ENCODE results near the gene THRAP3.
"Not testable (repeated sequence)": the region's sequence is repeated elsewhere in the genome, so short reads cannot be mapped to it uniquely, and the experiment has no call there.

THRAP3 gene

GRCh38 chr1:36247538-36247937 is 23.3 kb downstream of the THRAP3 start:
- no peak for DNase-seq (ENCODE audit: low read depth, low spot score)

- peak; percentile 74 for DNase-seq (ENCODE audit: low read depth, low spot score)
Observed at GRCh38 chr1:36248250-36248894, 24.1 kb downstream of the THRAP3 start.

GRCh38 chr1:36251794-36252481 is 27.7 kb downstream of the THRAP3 start:
- DNase-seq (ENCODE audit: low read depth, low spot score) = no peak

GRCh38 chr1:36252482-36252824 is 28.2 kb downstream of the THRAP3 start:
- not testable (repeated sequence) for DNase-seq (ENCODE audit: low read depth, low spot score)

GRCh38 chr1:36253161-36253862 is 29.1 kb downstream of the THRAP3 start:
- DNase-seq (ENCODE audit: low read depth, low spot score) = peak; percentile 56

GRCh38 chr1:36256558-36257374 is 32.5 kb downstream of the THRAP3 start:
- no peak for DNase-seq (ENCODE audit: low read depth, low spot score)

- no peak for DNase-seq (ENCODE audit: low read depth, low spot score)
Observed at GRCh38 chr1:36257375-36257767, 33.1 kb downstream of the THRAP3 start.

GRCh38 chr1:36258960-36259344 is 34.7 kb downstream of the THRAP3 start:
- DNase-seq (ENCODE audit: low read depth, low spot score) = peak; percentile 60

- DNase-seq (ENCODE audit: low read depth, low spot score) = no peak
Observed at GRCh38 chr1:36268981-36269380, 44.7 kb downstream of the THRAP3 start.

- no peak for DNase-seq (ENCODE audit: low read depth, low spot score)
Observed at GRCh38 chr1:36269408-36269838, 45.2 kb downstream of the THRAP3 start.

GRCh38 chr1:36273024-36273423 is 48.8 kb downstream of the THRAP3 start:
- DNase-seq (ENCODE audit: low read depth, low spot score) = no peak

GRCh38 chr1:36274201-36274600 is 50.0 kb downstream of the THRAP3 start:
- DNase-seq (ENCODE audit: low read depth, low spot score) = no peak

- no peak for DNase-seq (ENCODE audit: low read depth, low spot score)
Observed at GRCh38 chr1:36276688-36277087, 52.4 kb downstream of the THRAP3 start.

GRCh38 chr1:36279110-36279788 is 55.0 kb downstream of the THRAP3 start:
- DNase-seq (ENCODE audit: low read depth, low spot score) = peak; percentile 30

- no peak for DNase-seq (ENCODE audit: low read depth, low spot score)
Observed at GRCh38 chr1:36279789-36280296, 55.6 kb downstream of the THRAP3 start.

- DNase-seq (ENCODE audit: low read depth, low spot score) = no peak
Observed at GRCh38 chr1:36284061-36284460, 59.8 kb downstream of the THRAP3 start.

- DNase-seq (ENCODE audit: low read depth, low spot score) = no peak
Observed at GRCh38 chr1:36284517-36284916, 60.3 kb downstream of the THRAP3 start.

- peak; percentile 91 for DNase-seq (ENCODE audit: low read depth, low spot score)
Observed at GRCh38 chr1:36285443-36286101, 61.3 kb downstream of the THRAP3 start.

- DNase-seq (ENCODE audit: low read depth, low spot score) = no peak
Observed at GRCh38 chr1:36286802-36287201, 62.6 kb downstream of the THRAP3 start.

- DNase-seq (ENCODE audit: low read depth, low spot score) = no peak
Observed at GRCh38 chr1:36287595-36287994, 63.4 kb downstream of the THRAP3 start.

GRCh38 chr1:36295390-36295789 is 71.1 kb downstream of the THRAP3 start:
- DNase-seq (ENCODE audit: low read depth, low spot score) = no peak
